SKM-1 treated with dmso at 0.1 percent for 144 hours (cell line): ENCODE measurements around the gene PAK5.
A peak's percentile ranks its signal among the peaks of the same experiment; 100 is the strongest.

Experiments used
- DNase-seq: peaks from one replicate; lab custom pipeline; 2025; ENCODE audit not compliant: unreplicated experiment; lab: John Stamatoyannopoulos, UW

Gene PAK5

GRCh38 chr20:9838378-9839295 lies at the start of gene PAK5:
TSS of gene PAK5 (minus strand) at chr20:9839076. CDS start at chr20:9644328, 194,748 bp downstream.
- DNase-seq = peak; percentile 0

GRCh38 chr20:9887706-9888105 lies 48.8 kb upstream of the PAK5 start:
- no peak for DNase-seq

DNA sequence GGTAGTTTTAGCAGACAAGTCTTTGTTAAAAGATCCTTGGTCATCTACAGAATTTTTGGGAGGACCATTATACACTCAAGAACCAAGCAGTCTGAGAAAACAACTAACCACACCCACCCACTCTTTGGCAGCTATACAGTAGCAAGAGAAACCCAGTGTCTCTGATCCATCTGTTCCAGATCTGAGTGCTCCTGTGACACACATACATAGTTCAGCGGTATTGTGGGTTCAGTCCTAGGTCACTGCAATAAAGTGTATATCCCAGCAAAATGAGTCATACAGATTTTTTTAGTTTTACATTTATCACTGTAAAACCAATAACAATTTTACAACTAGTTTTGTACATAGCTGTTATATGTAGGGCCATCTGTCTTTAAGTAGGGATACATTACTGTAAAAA lies 47.4 kb upstream of the PAK5 start:
- no peak for DNase-seq

DNA sequence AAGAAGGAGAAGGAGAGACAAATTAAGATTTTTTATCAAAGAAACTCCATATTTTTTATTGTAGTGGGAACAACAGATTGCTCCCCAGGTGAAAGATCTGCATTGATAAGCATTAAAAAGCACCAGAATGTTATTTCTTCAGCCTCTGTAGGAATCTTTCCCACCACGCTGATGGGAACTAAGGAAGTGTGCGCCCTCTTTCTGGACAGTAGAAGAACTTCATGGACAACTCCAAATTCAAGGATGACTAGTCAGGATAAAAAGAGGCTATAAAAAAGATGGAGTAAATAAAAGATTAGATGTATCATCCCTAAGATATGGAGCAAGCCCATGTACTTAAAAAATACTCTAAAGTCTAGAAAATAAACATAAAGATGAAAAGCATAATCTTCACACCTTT lies 45.8 kb upstream of the PAK5 start:
- DNase-seq = no peak

DNA sequence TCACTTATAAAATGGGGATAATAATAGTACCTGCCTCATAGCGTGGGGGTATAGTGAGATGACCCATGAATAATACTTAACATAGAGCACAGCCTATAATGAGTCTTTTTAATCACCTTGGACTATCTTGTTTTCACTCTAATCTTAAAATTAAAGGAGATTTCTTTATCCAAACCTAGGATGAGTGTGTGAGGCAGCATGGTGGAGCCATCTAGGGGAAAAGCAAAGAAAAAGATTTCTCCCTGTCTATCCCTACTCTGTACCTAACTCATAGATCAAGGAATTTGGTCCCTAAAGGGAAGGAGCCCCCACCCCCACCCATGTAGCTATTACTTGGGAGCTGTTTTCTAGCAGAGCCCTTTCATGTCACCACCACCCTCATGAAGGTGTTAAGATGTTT lies 45.2 kb upstream of the PAK5 start:
- no peak for DNase-seq

GRCh38 chr20:9877932-9878495 lies 39.1 kb upstream of the PAK5 start:
- no peak for DNase-seq

GRCh38 chr20:9867196-9867980 lies 28.5 kb upstream of the PAK5 start:
- DNase-seq = no peak

- DNase-seq = no peak
Measured at GRCh38 chr20:9852566-9852965, 13.7 kb upstream of the PAK5 start.

DNA sequence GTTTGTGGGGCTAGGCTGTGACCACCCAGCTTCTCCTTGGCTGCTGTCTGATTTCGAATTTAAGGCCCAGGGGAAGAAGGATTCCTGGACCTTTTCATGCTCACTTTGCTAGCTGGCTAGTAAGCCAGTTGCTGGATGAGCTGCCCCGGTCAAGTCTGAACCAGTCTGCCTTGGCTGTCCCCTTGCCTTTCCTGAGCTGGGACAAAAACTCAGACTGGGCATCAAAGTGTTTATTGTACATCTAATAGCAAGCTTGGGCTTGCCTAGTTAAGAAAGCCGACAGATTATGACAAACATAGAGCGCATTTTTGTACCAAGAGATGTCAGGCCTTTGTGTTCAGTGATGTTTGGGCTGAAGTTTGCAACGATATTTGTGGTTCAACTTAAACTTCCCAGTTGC lies 750 bp upstream of the PAK5 start:
- DNase-seq = no peak

DNA sequence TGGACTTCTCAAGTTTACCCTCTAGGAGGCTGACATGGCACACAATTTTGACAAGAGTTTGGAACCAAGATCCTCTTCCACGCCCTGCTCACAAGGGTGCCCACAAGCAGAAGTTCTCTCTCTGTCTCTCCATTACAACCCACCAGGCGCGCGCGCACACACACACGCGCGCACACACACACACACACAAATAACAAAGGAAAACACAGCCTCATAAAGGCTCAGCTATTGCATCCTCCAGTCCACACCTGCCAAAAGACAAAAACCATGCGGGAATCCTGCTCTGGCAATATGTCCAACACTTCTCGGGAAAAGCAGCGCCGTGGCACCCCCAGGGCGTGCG lies 870 bp downstream of the PAK5 start:
- DNase-seq = no peak

GRCh38 chr20:9837634-9838033 lies 1.2 kb downstream of the PAK5 start:
- no peak for DNase-seq

DNA sequence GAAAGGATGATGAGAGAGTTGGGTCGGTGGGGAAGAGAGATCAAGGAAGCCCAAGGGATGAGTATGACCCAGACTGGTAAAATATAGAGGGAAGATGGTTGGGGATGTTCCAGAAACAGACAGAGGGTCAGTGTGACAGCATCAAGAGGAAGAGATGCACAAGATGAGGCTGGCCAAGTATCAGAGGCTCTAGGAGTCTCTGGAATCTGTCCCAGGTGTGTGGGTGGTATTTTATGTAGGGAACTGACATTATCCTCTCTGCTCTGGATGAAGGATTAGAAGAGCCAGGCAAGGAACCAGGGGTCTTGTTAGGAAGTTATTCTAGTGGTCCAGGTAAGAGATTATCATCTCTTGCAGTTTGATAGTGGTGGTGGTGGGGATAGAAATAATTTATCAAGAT lies 3.6 kb downstream of the PAK5 start:
- DNase-seq = no peak

GRCh38 chr20:9831032-9831431 lies 7.8 kb downstream of the PAK5 start:
- no peak for DNase-seq

GRCh38 chr20:9829835-9830234 lies 9.0 kb downstream of the PAK5 start:
- no peak for DNase-seq

DNA sequence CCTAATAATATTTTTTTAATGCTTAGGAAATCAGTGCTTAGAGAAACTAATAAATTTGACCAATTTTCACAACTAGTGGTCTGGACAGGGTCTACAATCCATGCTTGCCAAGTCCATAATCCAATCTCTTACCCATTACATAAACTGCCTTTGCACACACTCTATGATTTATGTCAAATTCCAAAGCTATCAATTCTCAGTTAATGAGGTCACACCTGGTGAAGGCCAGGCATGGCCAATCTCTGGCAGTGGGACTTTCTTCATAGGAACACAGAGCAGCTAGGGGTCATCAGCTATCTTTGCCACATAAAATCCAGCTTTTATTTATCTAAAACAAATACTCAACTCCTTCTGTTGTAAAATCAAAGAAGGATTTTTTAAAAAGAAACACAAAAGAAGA lies 21.2 kb downstream of the PAK5 start:
- DNase-seq = no peak

GRCh38 chr20:9815632-9816031 lies 23.2 kb downstream of the PAK5 start:
- no peak for DNase-seq

- DNase-seq = no peak
Measured at GRCh38 chr20:9810738-9811137, 28.1 kb downstream of the PAK5 start.

DNA sequence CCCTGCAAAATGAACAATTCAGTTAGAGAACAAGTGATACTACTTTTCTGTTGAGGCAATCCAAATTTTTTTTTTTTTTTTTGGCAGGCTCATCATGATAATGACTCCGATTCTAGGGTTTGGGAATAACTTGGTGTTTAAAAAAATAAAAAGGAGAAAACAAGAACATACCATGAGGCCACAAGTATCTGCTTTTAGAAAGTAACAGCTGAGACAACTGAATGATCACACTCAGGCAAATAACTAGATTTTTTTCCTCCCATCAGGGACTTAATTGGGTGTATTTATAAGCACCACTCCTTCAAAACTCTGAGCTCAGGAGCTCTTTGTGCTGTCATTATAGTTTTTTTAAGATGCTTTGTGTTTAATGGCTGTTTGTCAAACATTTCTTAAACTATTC lies 29.6 kb downstream of the PAK5 start:
- DNase-seq = no peak

DNA sequence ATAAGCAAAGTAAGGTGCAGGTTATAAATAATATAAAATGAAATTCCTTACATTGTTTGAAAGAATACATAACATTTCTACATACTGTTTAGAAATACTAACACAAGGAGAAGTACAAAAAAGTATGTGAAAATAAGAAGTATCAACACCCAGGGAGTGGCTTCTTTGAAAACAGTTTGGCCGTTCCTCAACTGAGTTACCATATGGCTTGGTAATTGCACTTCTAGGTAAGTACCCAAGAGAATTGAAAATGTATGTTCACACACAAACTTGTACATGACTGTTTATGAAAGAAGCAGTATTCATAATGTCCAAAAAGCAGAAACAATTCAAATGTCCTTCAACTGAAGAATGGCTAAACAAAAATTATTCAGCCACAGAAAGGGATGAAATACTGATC lies 30.7 kb downstream of the PAK5 start:
- no peak for DNase-seq

DNA sequence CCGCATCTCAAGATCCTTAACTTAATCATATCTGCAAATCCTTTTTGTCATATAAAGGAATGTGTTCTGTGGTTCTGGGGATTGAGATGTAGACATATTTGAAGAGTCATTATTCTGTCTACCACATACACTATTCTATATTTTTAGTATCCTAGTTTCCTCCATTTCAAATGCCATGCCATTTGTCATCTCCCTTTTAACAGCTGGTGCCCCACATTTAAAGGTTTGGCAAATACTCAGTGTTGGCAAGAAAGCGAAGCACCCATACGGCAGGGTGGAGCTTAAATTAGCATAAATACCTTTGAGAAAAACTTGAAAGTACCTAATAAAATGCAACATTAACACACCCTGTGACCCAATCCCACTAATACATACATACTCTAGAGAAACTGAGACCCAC lies 31.7 kb downstream of the PAK5 start:
- DNase-seq = no peak

- DNase-seq = no peak
Measured at GRCh38 chr20:9800421-9800820, 38.5 kb downstream of the PAK5 start.

- DNase-seq = no peak
Measured at GRCh38 chr20:9794831-9795230, 44.0 kb downstream of the PAK5 start.
